Fibroblast of pulmonary artery (primary cell): ENCODE measurements around the gene ACVR1.

Experiments used
- DNase-seq: peaks from one replicate; pipeline ENCODE4 v3.0.0-alpha.2; 2010; ENCODE audit warnings: low read depth
- H3K4me3 ChIP-seq: replicated peaks from 2 replicates; pipeline ENCODE4 v1.5.1; 2011; ENCODE audit warnings: low read depth, mild to moderate bottlenecking, control low read depth, low read length, moderate library complexity
- CTCF ChIP-seq: IDR thresholded peaks from 2 replicates; pipeline ENCODE4 v1.5.1; 2011; ENCODE audit warnings: mild to moderate bottlenecking, control low read depth, low read length, inconsistent platforms; ENCODE audit errors: missing control alignments

The ACVR1 gene

DNA sequence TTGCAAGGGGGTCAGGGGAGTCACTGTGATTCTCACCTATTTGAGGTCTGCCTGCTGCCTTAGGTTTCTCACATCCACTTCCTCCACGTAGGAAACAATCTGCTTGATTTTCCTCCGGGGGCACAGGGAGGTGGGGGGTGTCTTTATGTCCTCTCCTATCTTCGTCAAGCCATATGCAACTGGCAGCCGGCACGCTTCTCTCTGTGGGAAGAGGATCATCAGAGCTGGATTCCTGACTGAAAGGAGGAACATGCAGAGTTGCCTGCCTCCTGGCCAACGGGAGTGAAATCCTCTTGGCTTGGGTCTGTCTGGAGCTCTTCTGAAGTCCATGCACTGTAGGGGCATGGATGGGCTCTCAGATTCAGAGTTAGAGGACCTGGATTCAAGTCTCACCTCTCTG lies 43.1 kb upstream of the ACVR1 start:
- no peak for DNase-seq
- TF ChIP-seq CTCF: no peak
- no peak overlapping the region for H3K4me3 ChIP-seq

DNA sequence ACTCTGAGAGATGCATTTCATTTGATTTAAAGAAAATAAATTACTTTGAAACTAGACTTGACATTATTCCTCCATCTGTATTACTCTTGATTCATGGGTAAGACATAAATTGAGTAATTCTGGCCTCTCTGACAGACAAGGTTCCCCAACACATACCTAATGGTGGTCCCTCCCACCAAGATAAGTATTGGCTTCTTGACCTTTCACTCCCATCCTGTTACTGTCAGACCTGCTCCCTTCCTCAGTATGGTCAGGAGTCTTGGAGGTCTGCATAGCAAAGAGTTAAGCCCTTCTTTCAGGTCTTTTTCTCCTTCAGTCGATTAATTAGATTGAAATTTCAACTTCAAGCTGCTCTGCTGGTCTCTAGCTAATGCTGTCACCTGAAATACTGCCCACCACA lies 42.2 kb upstream of the ACVR1 start:
- no peak for DNase-seq
- no peak for TF ChIP-seq CTCF
- no peak overlapping the region for H3K4me3 ChIP-seq

DNA sequence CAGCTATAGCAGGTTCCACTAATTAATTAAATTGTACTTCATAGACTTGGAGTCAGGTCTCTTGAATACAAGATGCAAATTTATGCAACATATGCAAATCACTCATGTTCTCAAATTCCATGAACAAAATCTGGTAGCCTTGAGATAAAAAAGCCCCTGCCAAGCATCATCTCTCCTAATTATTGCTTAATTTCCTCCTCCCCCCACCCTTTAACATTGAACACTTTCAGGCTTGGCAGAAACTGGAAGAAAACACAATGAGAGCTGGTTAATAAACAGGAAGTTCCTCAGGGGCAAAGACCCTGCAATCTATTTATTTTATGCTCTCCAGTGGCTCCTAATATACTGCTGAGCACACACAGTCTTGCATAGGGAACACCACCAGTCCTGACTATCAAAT lies 35.6 kb upstream of the ACVR1 start:
- H3K4me3 ChIP-seq: no peak overlapping the region
- DNase-seq: no peak
- no peak for TF ChIP-seq CTCF

- TF ChIP-seq CTCF: no peak
- no peak overlapping the region for H3K4me3 ChIP-seq
- no peak for DNase-seq
Observed at GRCh38 chr2:157911246-157911645, 35.1 kb upstream of the ACVR1 start.

DNA sequence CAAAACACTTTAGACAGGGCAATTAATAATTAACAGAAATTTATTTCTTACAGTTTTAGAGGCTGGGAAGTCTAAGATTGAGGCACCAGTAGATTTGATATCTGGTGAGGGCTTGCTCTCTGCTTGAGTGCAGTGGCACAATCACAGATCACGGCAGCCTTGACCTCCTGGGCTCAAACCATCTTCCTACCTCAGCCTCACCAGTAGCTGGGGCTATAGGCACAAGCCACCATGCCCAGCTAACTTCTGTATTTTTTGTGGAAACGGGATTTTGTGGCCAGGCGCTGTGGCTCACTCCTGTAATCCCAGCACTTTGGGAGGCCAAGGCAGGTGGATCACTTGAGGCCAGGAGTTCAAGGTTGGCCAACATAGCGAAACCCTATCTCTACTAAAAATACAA lies 29.0 kb upstream of the ACVR1 start:
- TF ChIP-seq CTCF: no peak
- no peak overlapping the region for H3K4me3 ChIP-seq
- no peak for DNase-seq

DNA sequence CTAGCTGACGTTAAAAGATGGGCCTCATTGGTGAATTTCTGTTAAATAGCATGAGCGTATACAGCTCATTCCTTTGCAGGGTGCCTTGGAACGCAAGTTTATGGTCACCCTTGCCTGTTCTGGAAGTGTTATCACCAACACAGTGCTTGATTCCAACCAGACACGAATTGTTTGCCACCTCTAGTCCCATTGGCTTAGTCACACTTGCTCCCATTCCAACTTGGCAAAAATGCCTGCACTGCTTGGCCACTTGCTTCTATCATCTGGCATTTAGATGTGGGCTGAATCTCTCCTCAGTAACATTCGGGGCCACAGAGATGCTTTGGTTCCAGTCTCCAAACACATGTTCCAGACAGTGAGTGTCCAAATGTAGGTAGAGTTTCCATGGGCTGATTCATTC lies 27.5 kb upstream of the ACVR1 start:
- no peak for TF ChIP-seq CTCF
- no peak overlapping the region for H3K4me3 ChIP-seq
- DNase-seq: no peak

- H3K4me3 ChIP-seq: no peak overlapping the region
- DNase-seq: no peak
- no peak for TF ChIP-seq CTCF
Observed at GRCh38 chr2:157903151-157903550, 27.0 kb upstream of the ACVR1 start.
